Measurements from ENCODE around the gene PIKFYVE. TPM values are rescaled to one million over a fixed set of nuclear protein-coding genes. Genes with fewer than 3 reads are reported as not detected.

PIKFYVE gene
- total RNA-seq, 1 experiment from 2014 or later: 34.8 TPM

- no peaks in the 10 kb centered on the region for H3K36me3 ChIP-seq (ENCODE audit: control insufficient read depth, insufficient read depth, low read length)
- no TSS peak for BruUV-seq (replicated peaks)
- TF ChIP-seq REST (IDR thresholded peaks at IDR 0.05; ENCODE audit: insufficient read depth in 1 of 2, low read depth in 2 of 2, low read length in 1 of 2): no peak
- TF ChIP-seq SIN3A (IDR thresholded peaks at IDR 0.05; ENCODE audit: borderline replicate concordance, insufficient read depth, low read depth, low read length): no peak
- no peak for TF ChIP-seq POLR2AphosphoS5 (IDR thresholded peaks at IDR 0.05; ENCODE audit: low read depth, low read length)
- TF ChIP-seq CTCF (IDR thresholded peaks at IDR 0.05): no peak
- no peak for TF ChIP-seq TCF7L2 (IDR thresholded peaks at IDR 0.05; ENCODE audit: low read depth, low read length)
- H3K4me1 ChIP-seq (ENCODE audit: control insufficient read depth, insufficient read depth, low read length): no peaks in the 10 kb centered on the region
- H3K9me3 ChIP-seq (ENCODE audit: control insufficient read depth, insufficient read depth, low read depth, low read length): peaks cover 4% of the 10 kb centered on the region; the same call in 1 of the 2 replicates
- no peak overlapping the region for H3K27ac ChIP-seq (ENCODE audit: low read length)
- intact Hi-C loops (cut with micrococcal nuclease; ENCODE audit: unreplicated experiment) (no loop called here), in situ Hi-C loops (cut with HindIII; ENCODE audit: low pct_unique_long_range_greater_than_20kb, low sequenced_read_pairs) (no loop called here)
- H3K27me3 ChIP-seq (ENCODE audit: control insufficient read depth, insufficient read depth, low read length): no peaks in the 10 kb centered on the region
- POLR2A ChIA-PET: no interaction called here
- ATAC-seq: no peak
- CTCF ChIA-PET: interaction anchor here (0.7 kb wide), 1 partner anchor 474 kb away, joined by 3 read pairs; no protein-coding TSS in a partner anchor
- no peak for DNase-seq (ENCODE audit: low read depth, low spot score)
- H3K4me3 ChIP-seq (ENCODE audit: low read depth in 2 of 2, low read length in 2 of 2): no peak overlapping the region
These were observed 38.3 kb upstream of the PIKFYVE start for GRCh38 chr2:208227581-208228232.

GRCh38 chr2:208228476-208228875 is 37.6 kb upstream of the PIKFYVE start:
- POLR2A ChIA-PET: no interaction called here
- TF ChIP-seq REST (IDR thresholded peaks at IDR 0.05; ENCODE audit: insufficient read depth in 1 of 2, low read depth in 2 of 2, low read length in 1 of 2): no peak
- TF ChIP-seq POLR2AphosphoS5 (IDR thresholded peaks at IDR 0.05; ENCODE audit: low read depth, low read length): no peak
- TF ChIP-seq SIN3A (IDR thresholded peaks at IDR 0.05; ENCODE audit: borderline replicate concordance, insufficient read depth, low read depth, low read length): no peak
- no peak for TF ChIP-seq CTCF (IDR thresholded peaks at IDR 0.05)
- no peak for TF ChIP-seq TCF7L2 (IDR thresholded peaks at IDR 0.05; ENCODE audit: low read depth, low read length)
- in situ Hi-C loops (cut with HindIII; ENCODE audit: low pct_unique_long_range_greater_than_20kb, low sequenced_read_pairs): no loop called here

More at GRCh38 chr2:208228476-208228875, 37.6 kb upstream of the PIKFYVE start:
- ATAC-seq: no peak
- DNase-seq (ENCODE audit: low read depth, low spot score): no peak
- no peak overlapping the region for H3K4me3 ChIP-seq (ENCODE audit: low read depth in 2 of 2, low read length in 2 of 2)
- no TSS peak for BruUV-seq (replicated peaks)
- peaks cover 4% of the 10 kb centered on the region; the same call in 1 of the 2 replicates for H3K9me3 ChIP-seq (ENCODE audit: control insufficient read depth, insufficient read depth, low read depth, low read length)
- no peaks in the 10 kb centered on the region for H3K36me3 ChIP-seq (ENCODE audit: control insufficient read depth, insufficient read depth, low read length)
- H3K27me3 ChIP-seq (ENCODE audit: control insufficient read depth, insufficient read depth, low read length): no peaks in the 10 kb centered on the region
- intact Hi-C loops (cut with micrococcal nuclease; ENCODE audit: unreplicated experiment): no loop called here
- no peaks in the 10 kb centered on the region for H3K4me1 ChIP-seq (ENCODE audit: control insufficient read depth, insufficient read depth, low read length)
- CTCF ChIA-PET: no interaction called here
- no peak overlapping the region for H3K27ac ChIP-seq (ENCODE audit: low read length)
